HuH-7.5 (cell line): ENCODE data around the gene ELP6.

ENCODE experiments used
- DNase-seq: peaks from one replicate; pipeline ENCODE4 v3.0.0; 2011; ENCODE audit warnings: low spot score

The ELP6 gene, protein sequence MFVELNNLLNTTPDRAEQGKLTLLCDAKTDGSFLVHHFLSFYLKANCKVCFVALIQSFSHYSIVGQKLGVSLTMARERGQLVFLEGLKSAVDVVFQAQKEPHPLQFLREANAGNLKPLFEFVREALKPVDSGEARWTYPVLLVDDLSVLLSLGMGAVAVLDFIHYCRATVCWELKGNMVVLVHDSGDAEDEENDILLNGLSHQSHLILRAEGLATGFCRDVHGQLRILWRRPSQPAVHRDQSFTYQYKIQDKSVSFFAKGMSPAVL

DNA sequence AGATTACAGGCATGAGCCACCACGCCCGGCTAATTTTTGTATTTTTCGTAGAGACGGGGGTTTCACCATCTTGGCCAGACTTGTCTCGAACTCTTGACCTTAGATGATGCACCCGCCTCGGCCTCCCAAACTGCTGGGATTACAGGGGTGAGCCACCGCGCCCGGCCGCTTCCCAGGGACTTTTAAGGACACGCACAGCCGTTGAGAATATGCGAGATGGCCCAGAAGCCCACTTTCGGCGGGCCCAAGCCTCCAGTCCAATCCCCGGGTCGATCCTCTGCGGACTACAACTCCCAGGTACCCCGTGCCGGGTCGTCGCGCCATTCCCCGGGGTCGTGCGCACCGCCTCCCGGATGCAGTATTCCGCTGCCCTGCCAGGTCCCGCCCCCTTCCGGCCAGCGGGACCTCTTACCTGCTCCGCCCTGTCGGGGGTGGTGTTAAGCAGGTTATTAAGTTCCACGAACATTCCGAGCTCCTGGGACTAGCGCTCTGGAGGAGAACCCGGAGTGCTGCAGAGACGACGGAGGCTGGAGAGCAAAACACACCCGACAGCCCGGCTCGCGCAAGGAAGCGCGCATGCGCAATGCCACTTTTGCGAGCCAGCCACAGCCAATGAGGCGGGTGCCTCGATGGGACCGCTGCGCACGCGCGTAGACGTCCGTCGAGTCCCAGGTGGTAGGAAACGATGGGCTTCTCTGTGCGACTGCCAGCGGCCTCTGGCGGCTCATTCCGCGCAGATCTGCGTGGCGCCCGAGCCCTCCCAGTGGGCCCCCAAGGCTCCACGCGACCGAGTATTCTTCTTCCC lies at the start of gene ELP6:
Gene ELP6 (minus strand): TSS at position 588 of the 805 bp plus-strand sequence. CDS start 122 bp downstream, at position 466.
- peak; percentile 77 for DNase-seq

DNA sequence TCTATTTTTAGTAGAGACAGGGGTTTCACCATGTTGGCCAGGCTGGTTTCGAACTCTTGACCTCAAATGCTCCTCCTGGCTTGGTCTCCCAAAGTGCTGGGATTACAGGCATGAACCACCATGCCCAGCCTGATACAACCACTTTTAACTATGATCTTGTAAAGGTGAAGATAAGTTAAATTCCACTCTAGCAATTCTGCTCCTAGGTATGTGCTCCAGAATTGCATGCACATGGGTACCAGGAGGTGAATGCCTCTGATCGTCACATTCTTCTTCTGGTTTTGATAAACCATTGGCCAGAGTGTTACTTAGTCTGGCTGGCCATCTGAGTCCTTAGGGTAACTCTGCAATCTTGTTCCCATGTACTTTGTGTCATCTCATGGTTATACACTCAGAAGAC lies 42.8 kb upstream of the ELP6 start:
- no peak for DNase-seq

DNA sequence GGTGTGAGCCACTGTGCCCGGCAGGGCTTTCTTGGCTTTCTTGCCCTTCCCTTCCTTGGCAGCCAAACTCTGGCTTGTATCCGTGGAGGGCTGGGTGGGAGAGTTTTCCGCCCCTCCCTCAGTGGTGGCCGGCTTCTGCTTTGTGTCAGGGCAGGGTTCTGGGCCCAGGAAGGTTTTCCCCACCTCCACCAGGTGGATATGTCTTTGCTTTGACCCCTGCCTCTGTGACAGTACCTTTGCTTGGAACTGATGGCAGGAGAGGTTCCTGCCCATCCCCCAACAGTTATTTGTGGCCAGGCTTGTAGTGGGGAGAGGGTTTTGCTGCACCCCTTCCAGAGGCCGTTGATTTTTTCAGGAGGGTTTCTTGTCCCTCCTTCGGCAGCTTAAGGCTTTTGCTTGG lies 40.8 kb upstream of the ELP6 start:
- no peak for DNase-seq

DNA sequence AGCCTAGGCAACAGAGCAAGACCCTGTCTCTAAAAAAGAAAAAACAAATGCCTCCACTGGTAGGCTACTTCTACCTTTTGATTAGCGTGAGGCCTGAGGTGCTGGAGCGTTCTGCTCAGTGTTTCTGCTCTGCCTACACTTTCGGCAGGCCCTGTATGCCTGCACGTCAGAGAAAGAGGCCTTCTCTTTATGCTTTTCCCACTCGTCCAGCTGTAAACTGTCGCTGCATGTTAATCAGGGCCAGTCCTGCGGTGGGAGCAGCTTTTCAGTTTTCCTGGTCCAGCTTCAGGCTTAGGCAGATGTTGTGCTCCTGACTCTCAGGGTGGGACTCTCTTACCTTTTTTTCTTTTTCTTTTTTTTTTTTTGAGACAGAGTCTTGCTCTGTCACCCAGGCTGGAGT lies 39.9 kb upstream of the ELP6 start:
- no peak for DNase-seq

DNA sequence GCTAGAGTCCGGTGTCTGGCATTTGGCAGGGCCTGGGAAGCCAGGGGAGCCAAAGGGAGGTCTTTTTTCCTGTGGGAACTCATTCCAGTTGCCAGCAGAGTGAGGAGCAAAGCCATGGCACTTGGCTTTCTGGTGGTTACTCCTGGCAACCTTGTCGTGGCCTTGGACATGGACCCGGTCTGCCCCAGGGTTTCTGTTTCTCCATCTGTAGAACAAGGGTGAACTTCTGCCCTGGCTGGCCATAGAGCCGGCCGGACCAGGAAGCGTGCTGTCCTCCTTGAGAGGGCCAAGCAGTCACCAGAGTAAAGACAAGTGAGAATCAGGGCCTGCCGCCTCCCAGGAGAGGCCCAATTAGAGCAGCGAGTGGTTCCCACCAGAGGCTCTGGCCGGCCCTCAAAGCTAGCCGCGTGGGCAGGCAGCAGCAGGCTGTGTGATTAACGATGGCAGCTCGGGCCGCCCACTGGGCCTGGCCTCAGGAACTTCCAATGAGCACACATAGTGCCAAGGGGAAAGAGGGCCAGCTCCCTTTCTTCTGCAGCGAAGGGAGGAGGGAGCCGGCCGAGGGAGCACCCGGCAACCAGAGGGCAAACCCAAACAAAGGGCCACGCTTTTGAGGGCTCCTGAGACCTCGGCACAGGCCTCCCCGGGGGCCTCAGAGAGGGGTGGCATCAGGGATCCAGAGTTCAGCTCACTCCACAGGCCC lies 29.1 kb upstream of the ELP6 start:
- DNase-seq, result no peak

DNA sequence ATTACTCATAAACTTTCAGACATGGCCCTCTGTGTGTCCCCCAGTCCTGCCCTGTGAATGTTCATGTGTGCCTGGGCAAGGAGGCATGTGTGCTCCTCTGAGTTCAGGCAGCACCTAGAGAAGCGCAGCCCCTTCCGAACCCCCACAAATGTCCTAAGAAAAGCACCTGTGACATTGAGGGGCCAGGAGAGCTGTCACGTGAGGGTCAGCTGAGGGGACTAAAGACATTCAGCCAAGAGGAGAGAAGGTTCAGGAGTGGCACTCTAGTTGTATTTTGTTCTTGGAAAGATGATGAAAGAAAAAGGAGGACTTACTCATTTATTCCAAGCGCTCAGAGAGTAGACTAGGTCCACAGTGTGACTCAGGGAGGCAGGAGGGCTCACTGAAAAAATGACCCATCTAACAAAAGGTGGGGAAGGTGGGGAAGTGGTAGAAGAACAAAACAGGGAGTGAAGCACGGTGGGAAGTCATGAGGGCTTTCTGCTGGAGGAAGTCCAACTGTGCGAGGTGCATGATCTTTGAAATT lies 28.1 kb upstream of the ELP6 start:
- no peak for DNase-seq

DNA sequence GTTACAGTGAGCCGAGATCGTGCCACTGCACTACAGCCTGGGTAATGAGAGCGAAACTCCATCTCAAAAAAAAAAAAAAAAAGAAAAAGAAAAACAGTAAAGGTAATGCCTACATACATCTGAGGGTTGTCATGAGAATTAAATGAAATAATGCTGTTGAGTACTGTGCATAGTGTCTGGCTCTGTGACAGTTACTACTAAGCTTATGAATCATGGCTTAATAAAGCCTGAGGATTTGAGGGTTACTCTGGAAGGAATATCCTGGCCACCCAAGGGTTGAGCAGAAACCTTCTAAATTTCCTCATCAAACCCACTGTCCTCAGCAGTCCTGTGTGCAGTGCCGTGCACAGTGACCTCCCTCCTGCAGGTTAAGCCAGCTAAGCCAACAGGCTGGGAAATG lies 26.8 kb upstream of the ELP6 start:
- DNase-seq, result no peak

DNA sequence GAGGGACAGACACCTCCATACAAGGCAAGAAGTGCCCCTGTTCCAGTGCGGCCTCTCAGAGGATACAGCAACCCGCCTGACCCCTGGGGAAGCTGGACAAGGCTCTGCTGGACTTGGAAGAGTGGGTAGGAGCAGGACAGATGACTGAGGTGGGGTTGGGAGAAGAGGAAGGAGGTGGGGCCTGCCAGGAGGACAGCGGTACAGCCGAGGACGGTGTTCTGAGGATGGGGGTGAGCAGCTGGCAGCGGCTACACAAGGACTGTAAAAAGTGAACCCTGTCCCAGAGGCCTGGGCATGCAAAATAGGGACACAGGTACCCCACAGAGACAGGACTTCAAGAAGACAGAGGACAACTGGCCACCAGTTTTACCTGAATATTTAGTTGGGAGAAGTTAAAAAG lies 23.5 kb upstream of the ELP6 start:
- DNase-seq, result no peak

DNA sequence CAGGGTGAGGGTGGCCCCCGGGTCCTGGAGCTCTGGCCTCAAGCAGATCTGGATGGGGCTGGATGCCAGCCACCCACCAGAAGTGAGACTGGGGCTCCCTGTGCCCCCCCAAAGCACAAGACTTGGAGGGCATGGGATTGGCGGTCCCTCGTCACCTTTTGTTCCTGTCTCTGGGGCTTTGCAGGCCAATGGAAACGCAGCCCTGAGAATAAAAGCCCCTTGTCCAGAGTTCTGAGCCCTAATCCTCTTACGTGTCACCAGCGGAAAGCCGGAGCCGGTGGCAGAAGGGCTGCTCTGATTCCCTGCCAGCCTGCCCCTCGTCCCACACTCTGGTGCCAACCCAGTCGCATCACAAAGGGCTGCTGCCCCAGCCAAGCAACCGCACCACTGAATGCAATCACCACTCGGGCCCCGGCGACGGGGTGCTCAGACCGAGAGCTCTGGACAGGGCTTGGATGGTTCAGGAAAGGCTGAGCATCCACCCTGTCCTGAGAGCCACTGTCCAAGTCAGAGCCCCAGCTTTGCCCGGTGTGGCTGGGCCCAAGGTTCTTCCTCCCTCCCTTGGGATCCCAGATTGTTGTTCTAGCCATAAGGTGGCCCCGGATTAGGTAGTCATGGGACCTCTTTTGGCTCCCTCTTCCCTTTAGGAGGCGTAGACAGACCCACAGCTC lies 22.8 kb upstream of the ELP6 start:
- no peak for DNase-seq

DNA sequence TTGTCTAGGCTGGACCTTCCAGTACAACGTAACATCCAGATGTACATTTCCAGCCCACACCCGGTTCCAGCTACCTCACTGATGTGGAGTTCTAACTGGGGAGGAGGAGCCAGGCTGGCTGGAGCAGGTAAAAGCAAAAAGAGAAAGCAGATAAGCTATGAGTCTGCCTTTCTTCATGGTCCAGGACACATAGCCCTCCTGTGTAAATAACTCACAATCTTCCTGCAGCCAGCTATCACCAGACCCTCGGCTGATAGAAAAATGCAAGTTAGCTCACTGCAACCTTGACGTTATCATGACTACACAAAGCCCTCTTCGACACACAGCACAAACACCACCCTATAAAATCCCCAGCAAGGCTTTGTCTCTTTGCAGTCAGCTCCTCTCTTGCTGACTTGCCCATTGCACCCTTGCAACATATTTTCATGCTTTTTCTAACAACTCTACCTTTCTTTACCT lies 20.5 kb upstream of the ELP6 start:
- no peak for DNase-seq

DNA sequence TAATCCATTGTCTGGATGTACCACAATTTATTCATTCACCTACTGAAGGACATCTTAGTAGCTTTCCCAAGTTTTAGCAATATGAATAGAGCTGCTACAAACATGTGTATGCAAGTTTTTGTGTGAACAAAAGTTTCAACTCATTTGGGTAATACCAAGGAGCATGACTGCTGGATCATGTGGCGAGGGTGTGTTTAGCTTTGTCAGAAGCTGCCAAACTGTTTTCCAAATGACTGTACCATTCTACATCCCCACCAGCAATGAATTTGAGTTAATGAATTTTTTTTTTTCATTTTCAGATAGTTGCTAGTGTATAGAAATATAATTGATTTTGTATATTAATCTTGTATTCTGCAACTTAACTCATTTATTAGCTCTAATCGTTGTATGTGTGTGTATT lies 20.0 kb upstream of the ELP6 start:
- no peak for DNase-seq

DNA sequence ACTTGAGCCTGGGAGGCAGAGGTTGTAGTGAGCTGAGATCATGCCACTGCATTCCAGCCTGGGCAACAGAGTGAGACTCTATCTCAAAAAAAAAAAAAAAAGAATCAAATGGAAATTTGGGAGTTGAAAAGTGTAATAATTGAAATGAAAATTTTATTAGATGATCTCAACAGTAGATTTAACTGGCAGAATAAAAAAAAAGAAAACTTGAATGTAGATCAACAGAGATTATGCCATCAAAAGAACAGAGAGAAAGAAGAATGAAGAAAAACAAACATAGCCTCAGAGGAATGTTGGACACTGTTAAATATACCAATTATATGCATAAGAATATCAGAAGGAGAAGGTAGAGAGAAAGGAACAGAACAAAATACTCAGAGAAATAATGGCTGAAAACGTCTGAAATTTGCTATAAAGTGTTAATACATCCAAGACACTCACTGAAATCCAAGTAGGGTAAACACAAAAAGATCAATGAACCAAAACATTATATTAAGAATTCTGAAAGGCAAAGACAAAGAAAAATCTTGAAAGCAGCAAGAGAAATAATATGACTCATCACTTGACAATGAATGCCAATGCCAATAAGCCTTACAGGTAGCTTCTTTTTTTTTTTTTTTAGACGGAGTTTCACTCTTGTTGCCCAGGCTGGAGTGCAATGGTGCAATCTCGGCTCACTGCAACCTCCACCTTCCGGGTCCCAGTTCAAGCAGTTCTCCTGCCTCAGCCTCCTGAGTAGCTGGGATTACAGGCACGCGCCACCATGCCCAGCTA lies 14.6 kb upstream of the ELP6 start:
- DNase-seq, result no peak

DNA sequence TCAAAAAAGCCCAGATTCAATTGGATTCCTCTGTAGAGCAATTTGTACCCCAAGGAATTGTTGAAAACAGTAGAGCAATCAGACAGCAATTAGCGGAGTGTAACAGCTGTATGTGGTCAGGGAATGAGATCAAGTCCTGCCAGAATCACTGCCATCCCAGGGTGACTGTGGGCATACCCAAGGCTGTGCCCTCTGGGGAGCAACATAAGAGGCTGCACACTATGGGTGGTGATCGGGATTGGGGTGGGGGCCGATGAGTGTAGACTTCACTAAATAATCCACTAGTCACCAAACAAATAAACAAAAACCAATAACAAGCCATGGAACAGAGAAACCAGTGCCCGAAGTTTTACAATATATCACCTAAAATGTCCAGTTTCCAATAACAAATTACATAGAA lies 12.1 kb upstream of the ELP6 start:
- DNase-seq, result no peak

DNA sequence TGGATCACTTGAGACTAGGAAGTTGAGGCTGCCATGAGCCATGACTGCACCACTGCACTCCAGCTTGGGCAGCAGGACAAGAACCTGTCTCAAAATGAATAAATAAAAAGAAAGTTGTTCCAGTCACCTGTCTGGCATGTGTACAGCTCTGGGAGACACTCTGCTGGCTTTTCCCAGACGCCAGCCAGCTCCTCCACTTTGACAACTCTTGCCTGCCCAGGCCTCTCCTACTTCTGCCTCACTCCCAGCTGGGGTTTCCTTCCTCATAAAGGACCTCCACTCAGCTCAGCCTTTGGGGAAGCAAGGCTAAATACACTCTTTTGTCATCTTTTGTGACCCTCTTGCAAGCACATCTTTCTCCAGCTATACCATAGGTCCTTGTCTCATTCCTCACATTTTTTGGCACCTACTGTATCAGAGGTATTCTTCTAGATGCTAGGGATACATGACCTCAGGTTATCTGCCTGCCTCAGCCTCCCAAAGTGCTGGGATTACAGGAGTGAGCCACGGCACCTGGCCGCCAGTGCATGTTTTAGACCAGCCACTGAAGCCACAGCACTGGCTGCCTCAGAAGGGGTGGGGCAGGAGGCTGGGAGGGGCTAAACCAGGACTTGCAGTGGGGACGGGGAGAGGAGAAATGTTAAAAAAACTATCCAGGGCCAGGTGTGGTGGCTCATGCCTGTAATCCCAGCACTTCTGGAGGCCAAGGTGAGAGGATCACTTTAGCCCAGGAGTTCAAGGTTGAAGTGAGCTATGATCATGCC lies 10.0 kb upstream of the ELP6 start:
- no peak for DNase-seq

DNA sequence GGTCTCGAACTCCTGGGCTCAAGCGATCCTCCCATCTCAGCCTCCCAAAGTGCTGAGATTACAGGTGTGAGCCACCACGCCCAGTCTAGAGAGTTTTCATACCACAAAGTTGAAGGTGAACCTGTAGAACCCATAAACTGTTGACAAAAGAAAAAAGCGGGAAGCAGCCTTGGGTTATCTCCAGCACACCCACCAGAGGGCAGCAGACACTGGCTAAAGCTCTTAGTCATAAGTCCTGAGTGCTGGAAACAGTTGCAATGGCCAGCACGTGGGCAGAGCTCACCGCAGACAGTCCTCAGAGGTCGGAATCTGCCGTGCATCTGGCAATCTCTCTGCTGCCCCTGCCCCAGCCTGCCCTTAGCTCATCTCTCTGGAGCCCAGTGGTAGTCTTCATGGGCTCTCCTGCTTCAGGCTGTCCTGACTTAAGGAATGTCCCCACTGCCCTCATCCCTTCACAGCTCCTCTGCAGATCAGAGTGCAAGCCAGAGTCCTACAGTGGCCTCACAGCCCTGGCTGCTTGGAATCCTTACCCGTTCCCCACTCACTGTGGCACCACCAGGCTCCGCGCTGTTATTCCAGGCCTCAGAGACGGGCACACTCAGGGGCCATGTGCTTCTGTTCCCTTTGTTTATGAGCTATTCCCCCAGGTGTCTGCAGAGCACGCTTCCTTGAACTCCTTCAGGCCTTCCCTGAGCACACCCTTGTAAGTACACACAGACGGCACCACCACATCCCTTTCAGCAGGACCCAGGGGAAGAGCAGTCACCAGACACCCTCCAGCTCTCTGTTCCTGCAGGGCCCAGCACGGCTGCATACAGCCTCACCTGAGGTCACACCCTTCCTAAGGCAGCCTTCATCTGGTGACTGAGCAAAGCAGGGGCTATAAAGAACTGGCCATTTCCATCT lies 8.8 kb upstream of the ELP6 start:
- DNase-seq, result peak; percentile 75

DNA sequence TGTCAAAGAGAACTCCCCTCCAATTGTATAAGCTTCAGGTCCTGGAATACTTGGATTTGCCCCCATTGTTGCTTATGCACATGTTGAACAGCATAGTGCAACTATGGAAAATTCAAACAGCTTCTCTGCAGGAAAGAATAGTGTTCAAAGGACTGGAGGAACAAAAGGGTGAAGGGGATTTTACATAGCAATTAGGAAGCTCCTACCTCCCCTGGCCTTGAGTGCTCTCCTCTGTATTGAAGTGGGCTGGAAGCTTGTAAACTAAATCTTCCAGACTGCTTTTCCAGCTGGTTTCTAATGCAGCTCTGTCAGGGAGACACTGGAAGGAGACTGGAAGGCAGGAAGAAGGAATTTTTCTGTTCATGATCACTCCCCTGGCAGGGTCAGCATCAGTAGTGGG lies 7.2 kb upstream of the ELP6 start:
- no peak for DNase-seq

DNA sequence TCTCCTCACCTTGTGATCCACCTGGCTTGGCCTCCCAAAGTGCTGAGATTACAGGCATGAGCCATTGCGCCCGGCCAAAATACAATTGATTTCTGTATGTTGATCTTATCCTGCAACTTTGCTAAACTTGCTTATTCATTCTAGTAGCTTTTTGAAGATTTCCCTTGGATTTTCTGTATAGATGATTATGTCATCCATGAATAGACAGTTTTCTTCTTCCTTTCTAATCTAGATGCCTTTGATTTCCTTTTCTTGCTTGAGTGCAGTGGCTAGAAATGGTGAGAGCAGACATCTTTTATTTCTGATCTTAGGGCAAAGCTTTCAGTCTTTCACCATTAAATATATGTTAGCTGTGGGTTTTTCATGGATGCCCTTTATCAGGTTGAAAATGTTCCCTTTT lies 4.4 kb upstream of the ELP6 start:
- no peak for DNase-seq

DNA sequence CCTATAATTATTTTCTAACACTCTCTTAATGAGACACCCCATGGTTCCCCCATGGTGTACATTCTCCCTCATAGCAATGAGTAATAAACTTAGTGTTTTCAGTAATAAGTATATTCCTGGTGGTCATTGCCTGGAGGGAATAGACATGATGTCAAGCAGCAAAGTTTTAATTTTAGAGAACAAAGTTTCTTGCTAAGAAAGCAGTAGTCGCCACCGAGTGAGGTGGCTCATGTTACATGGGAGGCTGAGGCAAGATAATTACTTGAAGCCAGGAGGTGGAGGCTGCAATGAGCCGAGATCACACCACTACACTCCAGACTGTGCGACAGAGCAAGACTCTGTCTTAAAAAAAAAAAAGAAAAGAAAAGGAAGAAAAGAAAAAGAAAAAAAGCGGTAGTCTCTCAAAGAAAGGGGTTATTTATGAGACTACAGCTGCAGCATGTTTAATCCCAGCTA lies 2.4 kb upstream of the ELP6 start:
- DNase-seq, result no peak

DNA sequence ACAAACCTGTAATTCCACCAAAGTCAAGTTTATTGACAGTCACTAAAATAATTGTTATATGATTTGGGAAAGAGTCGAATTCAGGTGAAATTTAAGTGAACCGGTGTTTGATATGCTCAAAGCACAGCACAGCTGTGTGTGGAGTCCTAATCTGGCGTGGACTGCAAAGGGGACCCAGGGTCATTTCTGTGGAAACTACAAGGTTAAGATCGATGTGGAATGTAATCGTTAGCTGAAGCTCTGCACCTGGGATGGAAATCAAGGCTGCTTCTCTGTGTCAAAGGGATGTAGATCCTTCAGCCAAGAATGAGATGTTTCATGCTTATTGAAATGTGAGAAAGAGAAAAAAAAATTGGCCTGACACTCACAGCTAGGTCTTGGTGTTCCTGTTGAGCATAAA lies 1.6 kb upstream of the ELP6 start:
- DNase-seq, result no peak
